Measurements from ENCODE around the gene CHST11.

DNA sequence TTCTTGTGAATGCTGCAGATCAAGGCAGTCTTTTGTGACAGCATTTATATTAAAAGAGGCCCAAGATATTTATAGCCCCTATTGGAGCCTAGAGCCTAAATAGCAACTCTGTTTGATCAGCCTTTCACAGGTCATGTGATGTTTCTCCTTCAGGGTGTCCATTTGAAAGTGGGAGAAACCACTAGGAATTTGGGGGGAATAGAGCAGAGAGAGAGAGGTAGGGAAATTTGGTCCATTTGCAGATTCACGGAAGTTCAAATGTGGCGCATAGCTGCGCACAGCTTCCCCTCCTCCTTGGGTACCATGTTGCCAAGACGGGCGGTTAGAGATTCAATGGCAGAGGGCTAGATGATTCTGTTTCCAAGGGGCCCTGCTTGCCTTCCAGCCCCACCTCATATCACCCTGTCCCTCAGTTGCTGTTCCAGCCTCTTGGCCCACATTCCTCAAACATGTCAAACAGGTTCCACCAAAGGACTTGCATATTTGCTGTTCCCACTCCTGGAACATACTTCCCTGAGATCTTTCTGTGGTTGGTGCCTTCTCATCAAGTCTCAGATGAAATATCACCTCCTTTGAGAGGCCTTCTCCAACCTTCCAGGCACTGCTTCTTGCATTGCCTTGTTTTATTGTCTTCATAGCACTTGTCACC lies 220.8 kb downstream of the CHST11 start:
- TF ChIP-seq, protein P1, sequence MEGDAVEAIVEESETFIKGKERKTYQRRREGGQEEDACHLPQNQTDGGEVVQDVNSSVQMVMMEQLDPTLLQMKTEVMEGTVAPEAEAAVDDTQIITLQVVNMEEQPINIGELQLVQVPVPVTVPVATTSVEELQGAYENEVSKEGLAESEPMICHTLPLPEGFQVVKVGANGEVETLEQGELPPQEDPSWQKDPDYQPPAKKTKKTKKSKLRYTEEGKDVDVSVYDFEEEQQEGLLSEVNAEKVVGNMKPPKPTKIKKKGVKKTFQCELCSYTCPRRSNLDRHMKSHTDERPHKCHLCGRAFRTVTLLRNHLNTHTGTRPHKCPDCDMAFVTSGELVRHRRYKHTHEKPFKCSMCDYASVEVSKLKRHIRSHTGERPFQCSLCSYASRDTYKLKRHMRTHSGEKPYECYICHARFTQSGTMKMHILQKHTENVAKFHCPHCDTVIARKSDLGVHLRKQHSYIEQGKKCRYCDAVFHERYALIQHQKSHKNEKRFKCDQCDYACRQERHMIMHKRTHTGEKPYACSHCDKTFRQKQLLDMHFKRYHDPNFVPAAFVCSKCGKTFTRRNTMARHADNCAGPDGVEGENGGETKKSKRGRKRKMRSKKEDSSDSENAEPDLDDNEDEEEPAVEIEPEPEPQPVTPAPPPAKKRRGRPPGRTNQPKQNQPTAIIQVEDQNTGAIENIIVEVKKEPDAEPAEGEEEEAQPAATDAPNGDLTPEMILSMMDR (IDR thresholded peaks at IDR 0.05; ENCODE audit: low read depth, low read length, poor library complexity, severe bottlenecking) = no peak
- no peak for TF ChIP-seq EZH2phosphoT487 (IDR thresholded peaks at IDR 0.05; ENCODE audit: borderline replicate concordance, low read length)

Measured in DOHH2 (cell line).